GM18508 (cell line): Measurements from ENCODE around the gene ZDHHC18.

Experiments
- ATAC-seq: cut with Tn5 transposase; IDR thresholded peaks from one replicate; pipeline ENCODE4 v1.9.1; 2021; ENCODE audit warnings: moderate number of reproducible peaks; ENCODE audit not compliant: insufficient read depth, unreplicated experiment

Gene ZDHHC18, protein sequence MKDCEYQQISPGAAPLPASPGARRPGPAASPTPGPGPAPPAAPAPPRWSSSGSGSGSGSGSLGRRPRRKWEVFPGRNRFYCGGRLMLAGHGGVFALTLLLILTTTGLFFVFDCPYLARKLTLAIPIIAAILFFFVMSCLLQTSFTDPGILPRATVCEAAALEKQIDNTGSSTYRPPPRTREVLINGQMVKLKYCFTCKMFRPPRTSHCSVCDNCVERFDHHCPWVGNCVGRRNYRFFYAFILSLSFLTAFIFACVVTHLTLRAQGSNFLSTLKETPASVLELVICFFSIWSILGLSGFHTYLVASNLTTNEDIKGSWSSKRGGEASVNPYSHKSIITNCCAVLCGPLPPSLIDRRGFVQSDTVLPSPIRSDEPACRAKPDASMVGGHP

DNA sequence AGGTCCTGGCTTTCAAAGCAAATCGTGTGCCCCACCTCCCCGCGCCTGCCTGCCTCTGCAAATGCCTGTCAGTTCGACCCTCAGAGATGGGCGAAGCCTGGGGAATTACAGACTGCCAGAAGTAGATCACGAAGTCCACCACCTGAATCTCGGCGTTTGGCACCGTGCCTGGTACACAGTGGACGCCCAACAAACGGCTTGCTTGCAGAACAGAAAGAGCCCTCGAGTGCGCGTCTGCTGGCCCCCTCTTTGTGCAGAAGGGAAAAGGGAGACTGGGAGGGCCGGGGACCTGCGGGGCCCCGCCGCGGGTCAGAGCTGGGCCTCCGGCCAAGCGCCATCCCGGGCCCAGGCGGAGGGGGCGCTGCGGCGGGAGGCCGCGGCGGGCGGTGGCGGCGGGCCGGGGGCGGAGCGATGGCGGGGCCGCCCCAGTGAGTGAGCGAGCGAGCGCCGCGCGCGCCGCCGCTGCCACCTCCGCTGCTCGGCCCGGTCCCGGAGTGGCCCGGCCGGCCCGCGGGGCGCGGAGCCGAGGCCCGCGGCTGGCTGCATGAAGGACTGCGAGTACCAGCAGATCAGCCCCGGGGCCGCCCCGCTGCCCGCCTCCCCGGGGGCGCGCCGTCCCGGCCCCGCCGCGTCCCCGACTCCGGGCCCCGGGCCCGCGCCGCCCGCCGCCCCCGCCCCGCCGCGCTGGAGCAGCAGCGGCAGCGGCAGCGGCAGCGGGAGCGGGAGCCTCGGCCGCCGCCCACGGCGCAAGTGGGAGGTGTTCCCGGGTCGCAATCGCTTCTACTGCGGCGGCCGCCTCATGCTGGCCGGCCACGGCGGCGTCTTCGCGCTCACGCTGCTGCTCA is at the start of gene ZDHHC18:
Gene ZDHHC18 (plus strand): TSS at position 428 of the 845 bp plus-strand sequence. CDS start 117 bp downstream, at position 545.
- no peak for ATAC-seq

DNA sequence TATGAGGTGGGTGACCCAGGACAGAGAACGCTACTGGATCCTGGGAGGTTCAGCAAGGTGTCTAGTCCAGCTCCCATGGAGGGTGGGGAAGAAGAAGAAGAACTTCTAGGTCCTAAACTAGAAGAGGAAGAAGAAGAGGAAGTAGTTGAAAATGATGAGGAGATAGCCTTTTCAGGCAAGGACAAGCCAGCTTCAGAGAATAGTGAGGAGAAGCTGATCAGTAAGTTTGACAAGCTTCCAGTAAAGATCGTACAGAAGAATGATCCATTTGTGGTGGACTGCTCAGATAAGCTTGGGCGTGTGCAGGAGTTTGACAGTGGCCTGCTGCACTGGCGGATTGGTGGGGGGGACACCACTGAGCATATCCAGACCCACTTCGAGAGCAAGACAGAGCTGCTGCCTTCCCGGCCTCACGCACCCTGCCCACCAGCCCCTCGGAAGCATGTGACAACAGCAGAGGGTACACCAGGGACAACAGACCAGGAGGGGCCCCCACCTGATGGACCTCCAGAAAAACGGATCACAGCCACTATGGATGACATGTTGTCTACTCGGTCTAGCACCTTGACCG is 47.3 kb upstream of the ZDHHC18 start:
- ATAC-seq: no peak

DNA sequence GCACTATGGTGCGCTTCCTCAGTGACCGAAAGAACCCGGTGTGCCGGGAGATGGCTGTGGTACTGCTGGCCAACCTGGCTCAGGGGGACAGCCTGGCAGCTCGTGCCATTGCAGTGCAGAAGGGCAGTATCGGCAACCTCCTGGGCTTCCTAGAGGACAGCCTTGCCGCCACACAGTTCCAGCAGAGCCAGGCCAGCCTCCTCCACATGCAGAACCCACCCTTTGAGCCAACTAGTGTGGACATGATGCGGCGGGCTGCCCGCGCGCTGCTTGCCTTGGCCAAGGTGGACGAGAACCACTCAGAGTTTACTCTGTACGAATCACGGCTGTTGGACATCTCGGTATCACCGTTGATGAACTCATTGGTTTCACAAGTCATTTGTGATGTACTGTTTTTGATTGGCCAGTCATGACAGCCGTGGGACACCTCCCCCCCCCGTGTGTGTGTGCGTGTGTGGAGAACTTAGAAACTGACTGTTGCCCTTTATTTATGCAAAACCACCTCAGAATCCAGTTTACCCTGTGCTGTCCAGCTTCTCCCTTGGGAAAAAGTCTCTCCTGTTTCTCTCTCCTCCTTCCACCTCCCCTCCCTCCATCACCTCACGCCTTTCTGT is 46.0 kb upstream of the ZDHHC18 start:
- ATAC-seq: no peak

DNA sequence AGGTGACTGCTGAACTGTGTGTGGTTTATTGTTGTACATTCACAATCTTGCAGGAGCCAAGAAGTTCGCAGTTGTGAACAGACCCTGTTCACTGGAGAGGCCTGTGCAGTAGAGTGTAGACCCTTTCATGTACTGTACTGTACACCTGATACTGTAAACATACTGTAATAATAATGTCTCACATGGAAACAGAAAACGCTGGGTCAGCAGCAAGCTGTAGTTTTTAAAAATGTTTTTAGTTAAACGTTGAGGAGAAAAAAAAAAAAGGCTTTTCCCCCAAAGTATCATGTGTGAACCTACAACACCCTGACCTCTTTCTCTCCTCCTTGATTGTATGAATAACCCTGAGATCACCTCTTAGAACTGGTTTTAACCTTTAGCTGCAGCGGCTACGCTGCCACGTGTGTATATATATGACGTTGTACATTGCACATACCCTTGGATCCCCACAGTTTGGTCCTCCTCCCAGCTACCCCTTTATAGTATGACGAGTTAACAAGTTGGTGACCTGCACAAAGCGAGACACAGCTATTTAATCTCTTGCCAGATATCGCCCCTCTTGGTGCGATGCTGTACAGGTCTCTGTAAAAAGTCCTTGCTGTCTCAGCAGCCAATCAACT is 45.2 kb upstream of the ZDHHC18 start:
- ATAC-seq: no peak

DNA sequence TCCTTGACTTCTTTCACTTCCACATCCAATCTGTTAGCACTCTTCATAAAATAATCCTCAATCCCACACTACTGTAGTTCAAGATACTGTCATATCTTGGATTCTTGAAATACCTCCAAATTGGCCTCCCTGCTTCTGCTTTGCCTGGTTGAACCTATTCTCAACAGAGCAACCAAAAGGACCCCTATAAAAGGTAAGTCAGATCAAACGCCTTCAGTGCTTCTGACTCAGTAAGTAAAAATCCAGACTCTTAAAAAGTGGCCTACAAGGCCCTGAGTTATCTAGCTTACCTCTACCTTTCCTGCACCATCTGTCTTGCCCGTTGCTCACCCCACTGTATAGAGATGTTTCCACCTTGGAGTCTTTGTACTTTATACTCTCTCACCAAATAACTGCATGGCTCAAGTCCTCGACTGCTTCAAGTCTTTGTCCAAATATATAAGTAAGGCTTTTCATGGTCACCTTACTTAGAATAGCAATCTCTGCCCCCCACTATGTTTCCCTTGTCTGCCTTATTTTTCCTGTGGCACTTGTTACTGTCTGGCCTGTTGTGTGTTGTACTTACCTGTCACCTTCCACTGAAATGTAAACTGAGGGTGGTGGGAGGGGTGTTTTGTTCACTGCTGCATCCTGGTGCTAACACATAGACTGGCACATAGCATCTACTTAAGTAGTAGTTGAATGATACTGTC is 43.8 kb upstream of the ZDHHC18 start:
- ATAC-seq: no peak

DNA sequence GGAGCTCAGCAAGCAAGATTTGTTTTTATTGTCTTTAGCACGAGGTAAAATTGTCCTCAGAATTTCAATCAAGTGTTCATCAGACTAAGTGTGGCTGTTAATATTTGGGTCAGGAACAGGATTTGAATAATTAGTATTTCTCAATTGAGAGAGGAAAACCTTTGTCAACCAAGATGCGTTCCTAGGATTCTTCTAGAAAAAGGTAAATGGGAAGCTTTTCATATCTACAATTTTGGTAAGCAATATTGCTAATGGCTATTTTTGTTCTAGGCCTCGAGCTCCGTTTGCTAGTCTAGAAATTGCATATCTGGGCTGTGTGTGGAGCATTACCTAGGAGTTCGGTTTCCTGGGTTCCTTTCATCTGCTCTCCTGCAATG is 42.9 kb upstream of the ZDHHC18 start:
- no peak for ATAC-seq

DNA sequence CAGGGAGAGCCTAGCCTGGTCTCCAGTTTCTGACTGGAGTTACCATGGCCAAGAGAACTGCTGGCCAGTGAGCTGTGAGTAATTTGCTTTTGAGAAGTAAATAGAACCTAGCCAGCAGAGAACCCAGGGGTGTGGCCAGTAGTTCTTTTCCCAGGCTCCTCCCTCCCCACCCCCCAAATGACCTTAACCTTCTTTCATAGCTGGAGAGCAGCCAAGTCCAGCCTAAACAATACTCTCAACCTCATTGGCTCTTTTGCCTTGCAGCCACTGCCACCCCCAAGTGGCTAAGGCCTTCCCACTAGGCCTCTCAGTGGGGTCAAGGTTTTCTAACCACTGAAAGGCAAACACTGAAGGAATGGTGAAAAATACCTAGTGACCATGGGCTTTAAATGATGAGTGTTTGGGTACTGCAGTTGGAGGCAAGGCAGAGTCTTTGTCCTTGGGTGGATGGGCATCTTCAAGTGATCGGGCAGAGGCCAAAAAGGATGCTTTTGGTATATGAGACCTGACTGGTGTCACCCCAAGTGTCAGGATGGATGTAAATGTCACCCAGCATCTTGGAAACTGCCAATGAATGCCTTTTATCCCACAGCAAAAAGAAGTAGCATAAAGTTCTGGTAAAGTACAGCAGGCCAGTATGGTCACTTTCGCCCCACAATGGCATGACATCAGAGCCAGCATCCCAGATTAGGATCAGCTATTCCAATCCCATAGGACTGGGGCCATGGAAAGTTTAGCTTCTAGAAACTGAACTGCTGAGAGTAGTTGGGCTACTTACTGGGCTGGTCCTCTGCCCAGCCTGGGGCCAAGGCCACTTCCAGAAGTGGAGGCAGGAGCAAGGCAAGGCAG is 42.2 kb upstream of the ZDHHC18 start:
- ATAC-seq: no peak

DNA sequence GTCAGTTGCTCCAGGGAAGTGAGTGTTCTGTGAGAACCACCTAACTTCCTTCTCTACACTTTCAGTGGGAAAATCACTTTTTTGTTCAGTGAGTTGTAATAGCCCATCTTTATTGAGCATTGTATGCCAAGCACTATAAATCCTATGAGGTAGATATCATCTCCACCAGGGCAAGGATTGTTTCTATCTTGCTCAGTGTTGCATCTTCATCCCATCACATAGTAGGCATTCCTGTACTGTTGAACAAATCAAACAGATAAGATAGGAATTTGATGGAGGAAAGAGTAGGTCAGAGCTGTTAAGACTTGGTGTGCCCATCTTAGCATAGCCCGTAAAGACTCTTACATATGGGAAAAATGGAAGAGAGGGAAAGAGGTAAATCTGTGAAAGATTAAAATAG is 41.6 kb upstream of the ZDHHC18 start:
- ATAC-seq: no peak

DNA sequence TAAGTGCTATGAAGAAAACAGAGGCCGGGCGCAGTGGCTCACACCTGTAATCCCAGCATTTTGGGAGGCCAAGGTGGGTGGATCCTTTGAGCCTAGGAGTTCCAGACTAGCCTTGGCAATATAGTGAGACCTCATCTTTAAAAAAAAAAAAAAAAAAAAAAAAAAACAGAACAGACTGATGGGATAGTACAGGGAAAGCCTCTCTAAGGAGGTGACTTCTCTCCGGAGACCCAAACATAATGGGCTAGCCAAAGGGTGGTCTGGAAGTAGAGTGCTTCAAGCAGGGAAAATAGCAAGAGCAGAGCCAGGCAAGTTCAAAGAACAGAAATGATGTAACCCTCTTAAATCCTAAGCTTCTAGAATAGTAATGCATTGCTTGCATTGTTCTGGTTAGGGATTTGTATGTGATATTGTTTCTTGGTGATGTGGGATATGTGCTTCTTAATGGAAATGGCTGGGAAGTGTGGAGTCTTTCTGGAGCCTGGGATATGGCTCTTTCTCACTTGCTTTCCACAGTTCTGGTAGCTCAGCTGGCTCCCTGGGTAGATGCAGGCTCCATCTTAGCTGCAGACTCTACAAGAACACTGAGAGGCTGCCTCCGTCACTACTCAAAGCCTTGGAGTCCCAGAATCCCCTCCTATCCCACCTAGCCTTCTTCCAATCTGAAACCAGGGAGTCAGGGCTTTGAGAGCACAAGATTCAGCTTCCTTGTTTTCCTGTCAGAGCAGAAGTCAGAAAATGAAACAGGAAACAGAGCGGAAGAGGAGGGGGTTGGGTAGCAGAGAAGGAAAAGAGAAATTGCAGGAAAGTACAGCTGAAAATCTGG is 40.7 kb upstream of the ZDHHC18 start:
- no peak for ATAC-seq

DNA sequence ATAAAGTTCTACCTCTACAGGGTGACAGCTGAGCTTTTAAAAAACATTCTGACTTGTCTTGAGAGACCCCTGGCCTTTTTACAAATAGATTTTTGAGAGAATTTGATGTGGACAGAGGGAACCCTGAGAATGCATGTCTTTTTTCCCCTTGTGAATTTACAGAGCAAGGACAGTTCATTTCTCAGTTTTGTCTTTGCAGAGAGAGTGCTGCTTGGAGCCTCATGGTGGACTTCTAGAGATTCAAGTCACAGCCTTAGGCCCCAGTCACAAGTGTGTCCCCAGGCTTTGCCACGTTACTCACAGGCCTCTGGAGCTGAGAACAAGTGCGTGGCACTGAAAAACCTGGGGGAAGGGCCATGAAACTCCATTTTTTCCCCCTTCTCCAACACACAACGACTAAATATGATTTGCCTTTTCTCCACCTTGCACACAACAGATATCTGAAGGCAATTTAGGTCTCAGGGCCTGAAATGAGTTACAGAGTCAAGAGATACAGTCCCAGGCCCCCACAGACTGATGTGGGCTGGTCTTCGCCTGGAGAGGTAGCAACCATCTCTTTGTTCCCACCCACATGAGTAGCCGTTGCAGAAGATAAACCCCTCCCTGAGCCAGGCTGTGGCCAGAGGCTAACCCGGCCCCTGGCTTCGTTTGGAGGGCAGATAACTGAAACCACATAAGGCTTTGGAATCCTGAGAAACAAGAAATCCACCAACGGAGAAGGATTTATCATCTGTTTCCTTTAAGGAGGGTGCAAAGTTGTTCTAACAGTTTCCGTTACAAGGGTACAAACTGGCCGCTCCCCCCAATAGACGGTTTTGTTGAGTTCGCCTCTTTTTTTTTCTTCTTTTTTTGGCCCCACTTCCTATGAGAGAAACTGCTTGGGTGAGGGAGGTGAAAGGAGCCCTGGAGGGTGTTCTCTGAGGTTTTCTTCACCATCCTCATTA is 39.8 kb upstream of the ZDHHC18 start:
- no peak for ATAC-seq

DNA sequence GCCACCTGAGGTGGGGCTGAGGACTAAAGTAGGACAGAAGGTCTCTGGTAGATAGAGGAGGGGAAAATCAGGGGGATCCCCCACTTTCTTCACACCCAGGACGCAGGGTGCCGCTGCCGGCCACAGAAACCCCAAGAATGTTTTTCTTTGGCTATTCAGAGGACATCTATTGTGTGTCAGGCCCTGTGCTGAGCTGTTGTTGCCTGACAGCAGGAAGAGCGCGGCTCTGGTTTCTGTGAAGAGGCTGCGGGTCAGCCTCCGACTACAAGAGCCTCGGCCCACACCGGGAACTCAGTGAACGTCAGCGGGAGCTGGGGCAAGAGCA is 39.1 kb upstream of the ZDHHC18 start:
- peak; percentile 34 for ATAC-seq

DNA sequence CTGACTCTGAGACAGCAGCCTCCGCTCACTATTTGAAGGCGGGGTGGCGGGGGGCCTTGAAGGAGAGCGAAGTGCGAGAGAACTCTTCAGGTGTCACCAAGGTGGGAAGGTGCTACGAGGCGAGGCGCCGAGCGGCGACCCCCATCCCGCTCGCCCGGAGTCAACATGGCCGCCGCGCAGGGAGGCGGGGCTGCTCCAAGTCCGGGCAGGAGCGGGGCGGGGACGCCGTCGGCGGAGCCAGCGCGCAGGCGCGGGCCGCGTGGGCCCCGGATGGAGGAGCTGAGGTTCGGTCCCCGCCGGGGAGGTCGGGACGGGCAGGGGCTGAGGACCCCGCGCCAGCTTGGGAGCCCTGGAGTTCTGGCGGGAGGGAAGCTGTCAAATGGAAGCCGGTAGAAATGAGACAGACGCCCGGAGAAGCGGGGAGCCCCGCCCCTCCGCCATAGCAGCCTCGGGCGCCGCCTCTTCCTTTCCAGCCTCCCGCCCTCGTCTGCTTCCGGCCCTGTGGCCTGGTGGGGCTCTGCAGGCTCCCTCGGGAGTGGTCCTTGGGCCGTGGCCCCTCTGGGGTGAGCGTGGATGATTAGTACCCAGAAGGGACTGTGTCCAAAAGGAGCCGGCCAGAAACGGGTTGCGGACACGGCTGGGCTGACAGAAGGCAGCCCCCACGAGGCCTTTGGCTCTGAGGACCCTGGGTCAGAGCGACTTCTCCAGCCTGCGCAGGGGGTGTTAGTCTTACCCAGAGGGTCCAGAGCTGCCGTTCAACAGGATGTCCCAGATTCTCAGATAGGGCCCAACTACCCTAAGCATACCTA is 38.6 kb upstream of the ZDHHC18 start, which contains the start of gene PIGV:
Gene PIGV (plus strand): TSS at position 245 of the 809 bp plus-strand sequence. CDS start 2,866 bp downstream, outside the sequence.
- ATAC-seq: peak; percentile 25

DNA sequence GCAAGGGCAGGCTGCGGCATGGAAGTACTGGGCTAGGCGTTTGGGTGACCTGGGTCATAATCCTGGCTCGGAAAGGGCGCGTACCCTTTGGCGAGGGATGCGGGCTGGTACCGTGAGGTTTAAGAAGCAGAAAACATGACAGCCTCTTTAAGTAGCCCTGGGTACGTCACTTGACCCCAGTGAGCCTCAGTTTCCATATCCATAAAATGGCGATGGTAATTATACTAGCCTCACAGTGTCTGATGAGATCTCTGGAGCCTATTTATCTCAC is 38.0 kb upstream of the ZDHHC18 start:
- ATAC-seq: no peak

DNA sequence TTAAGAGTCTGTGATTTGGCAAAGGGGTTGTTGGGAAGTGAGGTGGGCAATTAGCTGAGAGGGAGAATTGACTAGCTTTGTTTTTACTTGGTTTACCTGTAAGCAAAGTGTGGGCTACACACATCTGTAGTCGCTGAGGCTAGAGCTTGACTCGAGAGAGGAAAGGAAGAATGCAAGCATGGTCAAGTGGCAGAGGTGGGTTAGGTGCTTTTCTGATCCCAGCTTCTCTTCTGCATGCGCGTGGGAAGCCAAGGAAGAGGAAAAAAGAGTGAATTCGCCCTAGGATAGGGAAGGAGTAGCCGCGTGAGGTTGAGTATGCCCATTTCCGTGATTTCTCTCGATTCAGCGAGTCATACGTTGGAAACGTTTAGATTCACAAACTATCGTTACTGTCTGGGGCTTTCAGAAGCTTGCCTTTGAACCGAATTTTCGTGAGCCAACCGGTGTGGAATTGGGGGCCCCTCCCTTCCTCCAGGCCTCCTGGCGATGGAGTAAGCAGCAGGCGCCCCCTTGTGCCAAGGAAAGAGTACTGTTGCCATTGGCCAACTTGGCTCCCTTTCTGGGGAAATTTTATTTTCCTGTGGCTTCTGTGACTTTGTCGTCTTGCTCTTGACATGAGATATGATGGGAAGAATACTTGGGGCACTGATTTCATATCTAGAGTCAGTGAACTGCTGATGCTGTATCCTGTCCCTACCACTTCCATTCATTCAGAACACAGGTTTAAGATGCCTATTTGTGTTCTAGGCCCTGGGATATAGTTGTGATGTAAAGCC is 37.5 kb upstream of the ZDHHC18 start:
- ATAC-seq: no peak

DNA sequence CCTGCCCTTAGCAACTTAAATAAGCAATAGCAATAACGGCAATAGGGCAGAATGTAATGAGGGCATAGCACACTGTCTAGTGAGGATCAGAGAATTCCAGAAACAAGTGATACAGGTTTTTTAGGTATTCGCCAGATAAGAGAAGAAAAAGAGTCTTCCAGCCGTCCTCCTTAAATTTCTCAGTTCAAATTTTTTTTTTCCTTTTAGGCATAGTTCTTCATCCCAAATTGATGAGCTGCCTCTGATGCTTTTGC is 36.9 kb upstream of the ZDHHC18 start:
- ATAC-seq: no peak

DNA sequence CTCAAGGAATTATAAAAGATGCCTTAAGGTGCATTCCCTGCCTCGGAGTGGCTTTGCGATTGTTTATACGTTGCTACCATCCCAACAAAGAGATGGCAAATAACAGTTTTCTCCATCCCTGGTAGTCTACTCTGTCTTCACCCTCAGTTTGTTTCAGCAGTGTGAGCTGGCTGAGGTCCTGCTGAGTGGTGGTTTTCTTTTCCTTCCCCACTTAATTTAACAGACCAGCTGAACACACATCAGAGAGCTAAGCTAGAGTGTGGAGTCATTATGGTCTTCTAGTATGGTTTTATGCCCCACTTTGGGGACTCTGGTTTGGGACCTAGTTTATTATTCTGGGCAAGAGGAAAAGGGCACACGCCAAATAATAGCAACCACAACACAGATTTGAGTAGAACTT is 36.6 kb upstream of the ZDHHC18 start:
- no peak for ATAC-seq
